Keratinocyte (primary cell): Measurements from ENCODE around the gene TP53BP1. TPM values are rescaled to one million over a fixed set of nuclear protein-coding genes. Genes with fewer than 3 reads are reported as not detected.

Experiments used
- DNase-seq: peaks from one replicate; pipeline ENCODE4 v3.0.0-alpha.2; 2011; ENCODE audit warnings: low read depth, missing footprints, low spot score
- FAIRE-seq: peaks from 2 replicates; lab custom pipeline; 2011; peaks lifted over from hg19 to GRCh38; lab: Jason Lieb, UNC
- H2AFZ ChIP-seq: 2 replicates; pipeline ENCODE4 v1.6.0; 2012; ENCODE audit warnings: low read length, control low read depth, inconsistent platforms; ENCODE audit not compliant: control insufficient read depth
- H3K27ac ChIP-seq: 2 replicates; pipeline ENCODE4 v1.5.1; 2011; ENCODE audit warnings: low read length; ENCODE audit not compliant: control insufficient read depth, insufficient read depth
- H3K27me3 ChIP-seq: 3 replicates; pipeline ENCODE4 v1.6.0; 2011; ENCODE audit warnings: low read length; ENCODE audit not compliant: control insufficient read depth, insufficient read depth; ENCODE audit errors: extremely low read depth
- H3K36me3 ChIP-seq, 2 experiments: 2 replicates in 1 of 2; 3 replicates in 1 of 2; pipeline ENCODE4 v1.5.1; 2011; ENCODE audit warnings: low read length in 2 of 2, mild to moderate bottlenecking in 1 of 2; ENCODE audit not compliant: control insufficient read depth in 2 of 2, insufficient read depth in 2 of 2; ENCODE audit errors: extremely low read depth in 1 of 2
- H3K4me1 ChIP-seq: 3 replicates; pipeline ENCODE4 v1.5.1; 2011; ENCODE audit warnings: low read length; ENCODE audit not compliant: control insufficient read depth, insufficient read depth; ENCODE audit errors: extremely low read depth
- H3K4me2 ChIP-seq: 3 replicates; pipeline ENCODE4 v1.6.0; 2011; ENCODE audit warnings: low read depth, low read length; ENCODE audit not compliant: control insufficient read depth, insufficient read depth; ENCODE audit errors: extremely low read depth
- H3K4me3 ChIP-seq, 3 experiments: fragments of 200-600 bp in 1 of 3; sonication (generic) in 1 of 3; 2 replicates in 2 of 3; 3 replicates in 1 of 3; pipeline ENCODE4 v1.5.1; 2011 to 2016; ENCODE audit warnings: low read length in 3 of 3, mild to moderate bottlenecking in 3 of 3, control low read depth in 2 of 3, inconsistent platforms in 1 of 3, low read depth in 1 of 3, mixed read lengths in 1 of 3, mixed run types in 1 of 3, moderate library complexity in 1 of 3; ENCODE audit not compliant: control insufficient read depth in 2 of 3, insufficient read depth in 2 of 3; ENCODE audit errors: extremely low read depth in 1 of 3
- H3K79me2 ChIP-seq: 2 replicates; pipeline ENCODE4 v1.6.0; 2012; ENCODE audit warnings: low read length; ENCODE audit not compliant: control insufficient read depth, insufficient read depth
- H3K9ac ChIP-seq: 3 replicates; pipeline ENCODE4 v1.6.0; 2011; ENCODE audit warnings: low read length; ENCODE audit not compliant: control insufficient read depth, insufficient read depth; ENCODE audit errors: extremely low read depth
- H3K9me1 ChIP-seq: 3 replicates; pipeline ENCODE4 v1.6.0; 2011; ENCODE audit warnings: low read length; ENCODE audit not compliant: control insufficient read depth, insufficient read depth; ENCODE audit errors: extremely low read depth
- H3K9me3 ChIP-seq: 2 replicates; pipeline ENCODE4 v1.5.1; 2012; ENCODE audit warnings: low read depth, low read length; ENCODE audit not compliant: control insufficient read depth
- H4K20me1 ChIP-seq: 3 replicates; pipeline ENCODE4 v1.6.0; 2011; ENCODE audit warnings: low read length; ENCODE audit not compliant: control insufficient read depth, insufficient read depth; ENCODE audit errors: extremely low read depth
- CTCF ChIP-seq, 3 experiments: IDR thresholded peaks in 1 of 3; conservative IDR thresholded peaks in 1 of 3; optimal IDR thresholded peaks in 1 of 3; 2 replicates in 2 of 3; 3 replicates in 1 of 3; pipeline versions ENCODE3 to v1.5.1; 2011; ENCODE audit warnings: low read length in 3 of 3, mild to moderate bottlenecking in 3 of 3, moderate library complexity in 2 of 3, control low read depth in 1 of 3, inconsistent platforms in 1 of 3; ENCODE audit not compliant: insufficient read depth in 2 of 3; ENCODE audit errors: extremely low read depth in 1 of 3
- EZH2 ChIP-seq: IDR thresholded peaks from one replicate; pipeline ENCODE4 v1.6.1; 2012; ENCODE audit warnings: inconsistent platforms, mild to moderate bottlenecking, low read length, moderate library complexity
- dilution Hi-C: fragments of 300-500 bp; cut with MboI; formaldehyde crosslinking; loops from one replicate; pipeline ENCODE4 v1.7.0; 2020; ENCODE audit warnings: low sequenced_read_pairs; ENCODE audit not compliant: extremely low pct_ligation_motif_present
- polyA plus RNA-seq, 5 experiments: library from polyadenylated mRNA; depleted of rRNA in 3 of 5; stranded (reverse) in 3 of 5; stranded (forward) in 1 of 5; unstranded in 1 of 5; fragments of >200 nt; gene quantifications; 1 replicate in 1 of 5; 2 replicates in 3 of 5; 3 replicates in 1 of 5; pipeline versions ENCODE4 v1.2.1 to v1.2.3, GENCODE V29; 2011 to 2012; ENCODE audit warnings: missing spikeins in 2 of 5, low read depth in 1 of 5, low replicate concordance in 1 of 5

TP53BP1 gene
- polyA plus RNA-seq, 1 donor (not counting 4 experiments of a cell fraction or from before 2014, with no cell fraction given), result 30.7 TPM

DNA sequence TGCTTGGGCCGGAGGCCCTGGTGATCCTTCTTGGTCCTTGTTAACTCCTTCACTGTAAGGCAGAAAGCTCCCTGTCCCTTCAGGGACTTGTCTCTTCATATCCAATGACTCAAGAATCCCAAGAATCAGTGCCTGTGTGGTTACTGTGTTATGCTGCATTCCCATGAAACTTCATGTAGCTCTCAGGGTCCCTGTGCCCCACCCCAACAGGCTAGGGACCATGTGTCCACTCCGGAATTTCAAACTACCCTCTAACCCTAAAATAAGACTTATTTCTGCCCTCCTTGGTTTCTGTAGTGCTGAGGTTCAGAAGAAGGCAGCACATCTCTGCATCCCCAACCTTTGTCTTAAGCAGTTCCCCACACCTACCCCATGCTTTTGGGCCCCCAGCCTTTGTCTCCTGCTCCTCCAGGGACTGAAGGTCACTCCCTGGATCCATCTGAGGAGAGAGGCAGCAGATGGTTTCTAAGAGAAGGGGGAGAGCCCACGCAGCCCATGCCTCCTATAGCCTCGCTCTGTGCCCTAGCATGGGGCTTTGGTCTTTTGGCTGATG, 23.9 kb upstream of the TP53BP1 start:
- peak; percentile 17 for FAIRE-seq
- Histone ChIP-seq H3K4me1 (no peaks in the 10 kb centered on the region), H3K9me1 (no peaks in the 10 kb centered on the region), H3K4me2 (no peak overlapping the region), H3K9me3 (no peaks in the 10 kb centered on the region), H3K4me3 (no peak overlapping the region), H3K9ac (no peak overlapping the region), H3K27ac (no peak overlapping the region), H3K36me3 (no peaks in the 10 kb centered on the region), H3K79me2 (no peaks in the 10 kb centered on the region), H4K20me1 (no peaks in the 10 kb centered on the region), H3K27me3 (peaks cover 39% of the 10 kb centered on the region), H2AFZ (no peak overlapping the region)
- DNase-seq, result no peak
- TF ChIP-seq EZH2 (no peak), CTCF (optimal IDR thresholded peaks at IDR 0.05 in 1 of 3, IDR thresholded peaks at IDR 0.05 in 1 of 3, conservative IDR thresholded peaks at IDR 0.05 in 1 of 3; ENCODE audit: extremely low read depth in 1 of 3, insufficient read depth in 2 of 3, low read length in 3 of 3) (no peak)
- dilution Hi-C loops, result no loop called here

GRCh38 chr15:43516185-43516584, 23.2 kb upstream of the TP53BP1 start:
- dilution Hi-C loops, result no loop called here
- FAIRE-seq (no peak), DNase-seq (no peak)
- no peak for TF ChIP-seq CTCF (optimal IDR thresholded peaks at IDR 0.05 in 1 of 3, IDR thresholded peaks at IDR 0.05 in 1 of 3, conservative IDR thresholded peaks at IDR 0.05 in 1 of 3; ENCODE audit: extremely low read depth in 1 of 3, insufficient read depth in 2 of 3, low read length in 3 of 3)
- TF ChIP-seq EZH2, result no peak
- H3K9ac ChIP-seq, result no peak overlapping the region
- no peak overlapping the region for H3K4me2 ChIP-seq
- no peaks in the 10 kb centered on the region for H3K9me3 ChIP-seq
- H3K4me1 ChIP-seq, result peaks cover 2% of the 10 kb centered on the region
- no peaks in the 10 kb centered on the region for H3K79me2 ChIP-seq
- H3K4me3 ChIP-seq, result no peak overlapping the region
- H4K20me1 ChIP-seq, result no peaks in the 10 kb centered on the region
- no peaks in the 10 kb centered on the region for H3K36me3 ChIP-seq
- no peak overlapping the region for H3K27ac ChIP-seq
- H3K9me1 ChIP-seq, result no peaks in the 10 kb centered on the region
- no peak overlapping the region for H2AFZ ChIP-seq
- peaks cover 41% of the 10 kb centered on the region for H3K27me3 ChIP-seq
